Measurements from ENCODE around the gene PRDX4.
A peak's percentile ranks its signal among the peaks of the same experiment; 100 is the strongest.

The PRDX4 gene

DNA sequence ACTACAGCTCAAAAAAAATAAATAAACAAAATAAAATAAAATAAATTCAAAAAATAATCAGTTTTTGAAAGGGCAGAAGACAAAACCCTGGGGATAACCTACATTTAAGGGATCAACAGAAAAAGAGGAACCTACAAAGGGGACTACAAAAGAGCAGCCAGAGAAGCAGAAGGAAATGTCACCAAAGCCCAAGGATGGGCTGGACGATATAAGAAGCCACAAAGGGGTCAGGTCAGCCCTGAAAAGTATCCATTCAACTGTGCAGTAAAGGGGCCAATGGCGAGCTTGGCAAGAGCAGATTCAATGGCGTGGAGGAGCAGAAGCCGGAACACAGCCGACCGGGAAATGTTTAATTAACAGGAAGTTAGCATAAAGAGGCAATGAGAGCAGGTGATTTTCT lies 58.9 kb downstream of the PRDX4 start:
- Mint-ChIP-seq H3K27ac (peak overlapping the region; percentile 60), H3K27me3 (no peaks in the 10 kb centered on the region), H3K4me1 (no peaks in the 10 kb centered on the region), H3K4me3 (no peak overlapping the region), H3K9me3 (no peaks in the 10 kb centered on the region), H3K36me3 (ENCODE audit: low read depth) (peaks cover 11% of the 10 kb centered on the region)
- ATAC-seq, result no peak
- no peak for DNase-seq

DNA sequence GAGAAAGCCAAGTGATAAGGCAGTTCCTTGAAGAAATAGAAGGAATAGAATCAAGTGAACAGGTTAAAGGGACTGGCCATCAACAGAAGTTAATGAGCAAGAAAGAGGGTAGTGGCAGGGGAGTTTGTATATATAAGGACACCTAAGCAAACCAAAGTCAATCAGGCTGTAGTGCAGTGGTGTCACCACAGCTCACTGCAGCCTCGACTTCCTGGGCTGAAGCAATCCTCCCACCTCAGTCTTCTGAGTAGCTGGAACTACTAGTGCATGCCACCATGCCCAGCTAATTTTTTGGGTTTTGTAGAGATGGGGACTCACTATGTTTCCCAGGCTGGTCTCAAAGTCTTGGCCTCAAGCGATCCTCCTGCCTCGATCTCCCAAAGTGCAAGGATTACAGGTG lies 59.9 kb downstream of the PRDX4 start:
- H3K4me3 Mint-ChIP-seq, result no peak overlapping the region
- H3K9me3 Mint-ChIP-seq, result no peaks in the 10 kb centered on the region
- DNase-seq (no peak), ATAC-seq (no peak)
- no peaks in the 10 kb centered on the region for H3K27me3 Mint-ChIP-seq
- H3K27ac Mint-ChIP-seq, result no peak overlapping the region
- peaks cover 18% of the 10 kb centered on the region for H3K36me3 Mint-ChIP-seq (ENCODE audit: low read depth)
- peaks cover 7% of the 10 kb centered on the region for H3K4me1 Mint-ChIP-seq

DNA sequence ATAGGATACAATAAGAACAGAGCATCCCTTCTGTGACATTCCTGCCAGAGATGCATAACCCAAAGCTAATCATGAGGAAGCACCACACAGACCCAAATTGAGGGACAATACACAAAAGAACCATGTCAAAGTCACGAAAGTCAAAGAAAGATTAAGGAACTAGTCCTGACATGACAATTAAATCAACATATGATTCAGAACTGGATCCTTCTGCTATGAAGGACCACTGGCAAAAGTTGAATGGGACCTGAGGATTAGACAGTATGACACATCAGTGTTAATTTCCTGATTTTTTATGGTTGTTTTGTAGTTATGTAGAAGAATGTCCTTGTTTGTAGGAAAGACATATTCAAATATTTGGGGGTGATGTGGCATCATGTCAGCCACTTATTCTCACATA lies 61.9 kb downstream of the PRDX4 start:
- ATAC-seq (no peak), DNase-seq (no peak)
- Mint-ChIP-seq H3K4me1 (peaks cover 18% of the 10 kb centered on the region), H3K36me3 (ENCODE audit: low read depth) (peaks cover 18% of the 10 kb centered on the region), H3K27me3 (no peaks in the 10 kb centered on the region), H3K4me3 (no peak overlapping the region), H3K27ac (no peak overlapping the region), H3K9me3 (no peaks in the 10 kb centered on the region)

DNA sequence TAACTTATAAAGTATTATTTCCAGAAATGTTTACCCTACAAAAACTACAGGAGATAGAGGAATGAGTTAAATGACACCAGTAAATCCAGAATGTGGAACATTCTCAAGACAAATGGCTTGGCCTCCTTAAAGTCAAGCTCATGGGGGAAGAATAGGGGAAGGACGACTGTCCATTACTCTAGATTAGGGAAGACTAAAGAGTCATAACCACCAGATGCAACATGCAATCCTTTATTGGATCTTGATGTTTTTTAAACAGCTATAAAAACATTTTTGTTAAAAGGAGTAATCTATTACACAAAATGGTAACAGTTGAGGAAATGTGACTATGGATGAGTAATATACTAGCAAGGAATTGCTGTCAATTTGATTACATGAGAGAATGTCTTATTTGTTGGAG lies 64.7 kb downstream of the PRDX4 start:
- peaks cover 25% of the 10 kb centered on the region for H3K4me1 Mint-ChIP-seq
- no peak for DNase-seq
- H3K27ac Mint-ChIP-seq, result peak overlapping the region; percentile 56
- no peak overlapping the region for H3K4me3 Mint-ChIP-seq
- H3K36me3 Mint-ChIP-seq (ENCODE audit: low read depth), result peaks cover 16% of the 10 kb centered on the region
- no peak for ATAC-seq
- H3K27me3 Mint-ChIP-seq, result no peaks in the 10 kb centered on the region
- H3K9me3 Mint-ChIP-seq, result no peaks in the 10 kb centered on the region

DNA sequence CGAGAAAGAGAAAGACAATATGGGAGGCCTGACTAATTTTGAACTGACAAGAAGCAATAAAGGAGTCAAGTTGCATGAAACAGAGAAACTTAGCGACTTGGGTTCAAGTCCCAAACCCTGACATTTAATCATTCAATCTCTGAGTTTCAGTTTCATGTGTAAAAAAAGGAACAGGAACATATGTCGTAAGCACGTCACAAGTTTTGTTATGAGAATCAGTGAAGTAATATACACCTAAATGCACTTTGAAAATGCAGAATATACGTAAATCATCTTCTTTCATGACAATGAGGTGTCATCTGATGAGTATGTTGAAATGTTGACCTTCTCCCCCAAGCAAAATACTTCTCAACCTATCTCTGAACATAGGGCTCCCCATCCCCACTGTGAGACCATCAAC lies 65.4 kb downstream of the PRDX4 start:
- DNase-seq (no peak), ATAC-seq (peak; percentile 87)
- H3K27me3 Mint-ChIP-seq, result no peaks in the 10 kb centered on the region
- H3K4me3 Mint-ChIP-seq, result peak overlapping the region; percentile 10
- peaks cover 28% of the 10 kb centered on the region for H3K4me1 Mint-ChIP-seq
- H3K27ac Mint-ChIP-seq, result peak overlapping the region; percentile 77
- no peaks in the 10 kb centered on the region for H3K9me3 Mint-ChIP-seq
- peaks cover 13% of the 10 kb centered on the region for H3K36me3 Mint-ChIP-seq (ENCODE audit: low read depth)

Measured in activated naive CD8-positive, alpha-beta T cell treated with anti-CD3 and anti-CD28 coated beads, Interleukin-2, amount 50 U/mL, for 24 hours (primary cell).